Adipocyte (in vitro differentiated cells): ENCODE results near the gene MRGPRD.
"Not testable (repeated sequence)": the region's sequence is repeated elsewhere in the genome, so short reads cannot be mapped to it uniquely, and the experiment has no call there.

Source experiments
- DNase-seq: peaks from one replicate; pipeline ENCODE4 v3.0.0-alpha.2; 2015; ENCODE audit warnings: low read depth
- H3K27me3 ChIP-seq: replicated peaks from 2 replicates; pipeline ENCODE4 v1.7.0; 2013; ENCODE audit warnings: mild to moderate bottlenecking, low read length, moderate library complexity; ENCODE audit not compliant: control insufficient read depth, insufficient read depth
- H3K36me3 ChIP-seq: 2 replicates; pipeline ENCODE4 v1.7.0; 2013; ENCODE audit warnings: low read length, mild to moderate bottlenecking, moderate library complexity; ENCODE audit not compliant: control insufficient read depth, insufficient read depth, severe bottlenecking
- H3K4me1 ChIP-seq: 2 replicates; pipeline ENCODE4 v1.7.0; 2013; ENCODE audit warnings: mild to moderate bottlenecking, low read length, moderate library complexity; ENCODE audit not compliant: control insufficient read depth, insufficient read depth
- H3K4me3 ChIP-seq: 2 replicates; pipeline ENCODE4 v1.7.0; 2013; ENCODE audit warnings: mild to moderate bottlenecking, low read length, moderate library complexity
- H3K9ac ChIP-seq: 2 replicates; pipeline ENCODE4 v1.7.0; 2013; ENCODE audit warnings: mild to moderate bottlenecking, low read length, moderate library complexity
- H3K9me3 ChIP-seq: 2 replicates; pipeline ENCODE4 v1.7.0; 2013; ENCODE audit warnings: mild to moderate bottlenecking, low read length, moderate library complexity; ENCODE audit not compliant: control insufficient read depth

Gene MRGPRD

DNA sequence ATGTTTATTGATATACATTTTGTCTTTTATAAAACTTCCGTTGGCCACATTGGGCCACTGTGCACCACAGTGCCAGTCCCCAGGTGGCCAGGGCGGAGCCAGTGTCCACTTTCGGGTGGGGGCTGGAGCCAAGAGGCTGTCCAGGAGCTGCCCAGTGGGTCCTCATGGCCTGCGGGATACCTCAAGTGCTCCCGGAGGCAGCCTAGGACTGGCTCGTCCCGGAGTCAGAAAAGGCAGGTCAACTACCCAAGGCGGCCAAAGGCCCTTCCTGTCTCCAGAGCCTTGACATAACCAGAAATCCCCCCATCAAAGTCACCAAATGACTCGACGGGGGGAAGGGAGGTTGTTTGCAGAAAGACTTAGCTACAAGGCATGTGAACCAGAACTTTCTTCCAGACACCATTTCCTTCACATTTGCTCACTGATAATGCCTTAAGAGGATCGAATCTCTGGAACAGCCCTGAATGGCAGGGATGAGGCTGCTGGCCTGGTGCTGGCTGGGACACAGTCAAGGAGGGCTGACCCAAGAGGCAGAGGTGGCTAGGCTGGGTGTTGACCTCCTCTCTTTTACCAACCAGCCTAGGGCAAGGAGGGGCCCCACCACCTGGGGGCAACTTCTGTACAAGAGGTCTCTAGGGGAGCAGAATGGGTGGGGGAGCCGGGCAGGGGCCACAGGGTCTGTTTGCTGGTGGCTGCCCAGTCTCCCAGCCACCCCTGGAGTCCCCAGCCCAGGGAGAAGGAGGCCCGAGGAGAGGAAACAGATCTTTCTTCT lies 23.8 kb upstream of the MRGPRD start:
- Histone ChIP-seq H3K4me3 (no peak overlapping the region), H3K9ac (no peak overlapping the region), H3K4me1 (peaks cover 54% of the 10 kb centered on the region), H3K27me3 (no peaks in the 10 kb centered on the region), H3K36me3 (peaks cover 19% of the 10 kb centered on the region), H3K9me3 (no peaks in the 10 kb centered on the region)
- no peak for DNase-seq

DNA sequence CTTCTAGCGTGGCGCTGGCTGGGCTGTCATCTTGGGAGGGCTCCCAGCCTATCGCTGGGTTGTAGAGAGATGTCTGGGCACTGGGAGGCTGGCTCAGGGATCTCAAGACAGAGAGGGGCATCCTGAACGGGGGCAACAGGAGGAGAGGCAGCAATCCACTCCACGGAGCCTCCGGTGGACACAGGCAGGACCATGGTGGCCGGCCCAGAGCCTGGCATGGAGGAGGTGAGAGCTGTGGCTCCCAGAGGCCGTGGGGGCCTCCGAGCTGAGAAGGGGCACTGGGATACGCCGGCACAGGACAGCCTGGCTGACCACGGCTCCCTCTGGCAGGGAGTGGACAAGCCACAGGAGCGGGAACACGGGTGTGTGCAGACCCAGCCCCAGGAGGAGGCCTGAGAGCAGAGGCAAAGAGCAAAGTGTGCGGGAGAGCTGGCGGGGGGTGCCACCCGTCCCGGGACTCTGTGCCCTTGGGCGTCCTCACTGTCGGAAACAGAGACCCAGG lies 23.1 kb upstream of the MRGPRD start:
- no peak for DNase-seq
- Histone ChIP-seq H3K9me3 (no peaks in the 10 kb centered on the region), H3K27me3 (no peaks in the 10 kb centered on the region), H3K9ac (no peak overlapping the region), H3K4me1 (peaks cover 49% of the 10 kb centered on the region), H3K36me3 (peaks cover 19% of the 10 kb centered on the region), H3K4me3 (no peak overlapping the region)

- no peak for DNase-seq
- Histone ChIP-seq H3K36me3 (peaks cover 19% of the 10 kb centered on the region), H3K9me3 (no peaks in the 10 kb centered on the region), H3K27me3 (no peaks in the 10 kb centered on the region), H3K9ac (peak overlapping the region; percentile 4), H3K4me3 (no peak overlapping the region), H3K4me1 (peaks cover 49% of the 10 kb centered on the region)
Measured at GRCh38 chr11:69003301-69003865, 22.6 kb upstream of the MRGPRD start.

- Histone ChIP-seq H3K9ac (peak overlapping the region; percentile 4), H3K4me1 (peaks cover 45% of the 10 kb centered on the region), H3K9me3 (no peaks in the 10 kb centered on the region), H3K27me3 (no peaks in the 10 kb centered on the region), H3K4me3 (no peak overlapping the region), H3K36me3 (peaks cover 19% of the 10 kb centered on the region)
- no peak for DNase-seq
Measured at GRCh38 chr11:69002570-69003231, 21.9 kb upstream of the MRGPRD start.

GRCh38 chr11:69002110-69002569 lies 21.4 kb upstream of the MRGPRD start:
- H3K4me3 ChIP-seq = no peak overlapping the region
- no peaks in the 10 kb centered on the region for H3K9me3 ChIP-seq

DNA sequence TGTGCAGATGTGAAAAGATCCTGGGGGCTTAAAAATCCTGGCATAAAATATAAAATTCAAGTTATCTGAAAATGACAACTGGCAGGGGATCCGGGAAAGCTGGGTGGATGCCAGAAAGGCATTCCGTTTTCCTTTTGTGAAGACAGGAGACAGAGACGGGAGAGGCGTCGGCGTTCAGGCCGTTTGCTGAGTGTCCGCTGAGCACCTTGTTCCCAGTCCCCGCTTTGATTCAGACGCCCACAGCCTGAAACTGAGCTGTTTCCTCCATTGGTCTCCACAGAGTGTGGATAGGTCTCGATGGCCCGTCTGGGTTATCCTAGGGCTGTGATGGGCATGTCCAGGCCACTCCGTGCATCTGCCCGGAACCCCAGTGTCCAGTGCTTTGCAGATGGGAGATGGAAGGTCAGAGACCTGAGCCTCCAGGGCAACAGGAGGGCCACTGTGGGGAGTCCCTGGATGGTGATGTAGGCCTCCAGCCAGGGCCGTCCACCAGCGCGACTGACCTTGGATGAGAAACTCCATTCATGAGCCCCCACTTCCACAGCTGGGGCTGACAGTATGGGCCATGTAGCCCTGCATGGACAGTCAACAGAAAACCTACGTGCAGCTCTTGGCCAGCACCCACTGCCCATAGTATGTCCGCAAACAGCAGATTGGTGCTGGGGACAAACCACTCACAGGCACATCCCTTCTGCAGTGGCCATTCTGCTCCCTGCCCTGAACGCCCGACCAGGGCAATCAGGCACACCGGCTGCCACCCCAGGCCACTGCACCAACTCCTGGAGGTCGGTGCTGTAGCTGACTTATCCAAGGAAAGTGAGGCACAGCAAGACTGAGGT lies 20.7 kb upstream of the MRGPRD start:
- peak overlapping the region; percentile 30 for H3K9ac ChIP-seq
- H3K9me3 ChIP-seq = no peaks in the 10 kb centered on the region
- no peak for DNase-seq
- no peak overlapping the region for H3K4me3 ChIP-seq
- H3K36me3 ChIP-seq = peaks cover 17% of the 10 kb centered on the region
- H3K4me1 ChIP-seq = peaks cover 35% of the 10 kb centered on the region
- H3K27me3 ChIP-seq = no peaks in the 10 kb centered on the region

More at GRCh38 chr11:69002110-69002569, 21.4 kb upstream of the MRGPRD start:
- Histone ChIP-seq H3K9ac (peak overlapping the region; percentile 1), H3K36me3 (peaks cover 19% of the 10 kb centered on the region), H3K4me1 (peaks cover 40% of the 10 kb centered on the region), H3K27me3 (no peaks in the 10 kb centered on the region)
- no peak for DNase-seq

DNA sequence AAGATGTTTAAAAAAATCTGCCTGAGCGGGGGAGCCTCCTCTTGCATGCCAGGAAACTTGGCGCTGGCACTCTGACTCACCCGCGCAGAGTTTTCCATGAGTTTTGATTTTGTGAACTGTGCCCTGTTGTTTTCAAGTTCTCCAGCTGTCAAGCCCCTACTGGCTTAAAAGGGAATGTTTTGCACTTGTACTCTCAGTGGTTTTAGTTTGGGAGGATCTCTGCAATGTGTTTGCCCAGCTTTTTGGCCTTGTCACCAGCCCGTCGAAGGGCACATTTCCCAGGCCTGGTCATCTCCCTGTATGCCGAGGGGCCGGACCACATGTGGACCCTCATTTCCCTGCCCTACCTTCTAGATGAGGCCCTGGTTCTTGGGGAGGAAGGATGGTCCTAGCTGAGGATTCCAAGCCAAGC lies 20.1 kb upstream of the MRGPRD start:
- peak overlapping the region; percentile 30 for H3K9ac ChIP-seq
- H3K27me3 ChIP-seq = no peaks in the 10 kb centered on the region
- DNase-seq = peak; percentile 94
- H3K9me3 ChIP-seq = no peaks in the 10 kb centered on the region
- peaks cover 16% of the 10 kb centered on the region for H3K36me3 ChIP-seq
- H3K4me3 ChIP-seq = no peak overlapping the region
- peaks cover 35% of the 10 kb centered on the region for H3K4me1 ChIP-seq

GRCh38 chr11:69000391-69000790 lies 19.6 kb upstream of the MRGPRD start:
- Histone ChIP-seq H3K27me3 (no peaks in the 10 kb centered on the region), H3K9me3 (no peaks in the 10 kb centered on the region), H3K4me3 (no peak overlapping the region), H3K36me3 (peaks cover 11% of the 10 kb centered on the region), H3K4me1 (peaks cover 35% of the 10 kb centered on the region), H3K9ac (peak overlapping the region; percentile 55)
- no peak for DNase-seq

- not testable (repeated sequence) for H3K36me3 ChIP-seq, H3K4me3 ChIP-seq, DNase-seq, H3K9me3 ChIP-seq, H3K27me3 ChIP-seq
- Histone ChIP-seq H3K9ac (peak overlapping the region; percentile 55), H3K4me1 (peaks cover 35% of the 10 kb centered on the region)
Measured at GRCh38 chr11:68999748-69000355, 19.1 kb upstream of the MRGPRD start.

DNA sequence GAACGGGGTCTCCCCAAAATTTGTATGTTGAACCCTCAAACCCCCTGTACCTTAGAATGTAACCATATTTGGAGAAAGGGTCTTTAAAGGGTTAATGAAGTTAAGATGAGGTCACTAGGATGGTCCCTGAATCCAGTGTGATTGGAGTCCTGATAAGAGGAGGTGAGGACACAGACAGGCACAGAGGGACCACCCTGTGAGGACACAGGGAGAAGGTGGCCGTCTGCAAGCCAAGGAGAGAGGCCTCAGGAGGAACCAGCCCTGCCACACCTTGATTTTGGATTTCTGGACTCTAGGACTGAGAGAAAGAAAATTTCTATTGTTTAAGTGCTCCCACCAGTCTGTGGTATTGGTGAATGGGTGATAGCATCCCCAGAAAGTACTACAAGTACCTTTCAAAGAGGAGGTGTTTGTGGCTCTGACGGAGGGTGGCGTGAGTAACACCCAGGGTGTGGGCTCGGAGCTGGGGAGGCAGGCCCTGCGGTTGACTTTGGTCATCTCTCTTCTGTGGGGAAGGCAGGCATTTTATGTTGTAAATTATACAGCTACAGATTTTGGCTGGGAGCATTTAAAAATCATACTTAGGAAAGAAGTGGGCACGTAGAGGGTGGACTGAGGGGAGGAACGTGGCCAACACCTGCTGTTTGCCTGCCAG lies 18.4 kb upstream of the MRGPRD start:
- no peaks in the 10 kb centered on the region for H3K36me3 ChIP-seq

More for the DNA sequence above, 18.4 kb upstream of the MRGPRD start:
- Histone ChIP-seq H3K4me3 (no peak overlapping the region), H3K9ac (no peak overlapping the region), H3K27me3 (peaks cover 5% of the 10 kb centered on the region), H3K9me3 (no peaks in the 10 kb centered on the region), H3K4me1 (peaks cover 35% of the 10 kb centered on the region)
- DNase-seq = no peak
